C4-2B (cell line): ENCODE results near the gene KDM1A.

Source experiments
- CTCF ChIP-seq: fragments of 450-650 bp; conservative IDR thresholded peaks from 2 replicates; pipeline ENCODE4 v1.5.1; 2017; ENCODE audit warnings: mild to moderate bottlenecking
- ZFX ChIP-seq: fragments of 450-650 bp; IDR thresholded peaks from 2 replicates; pipeline ENCODE4 v1.6.1; 2017

- TF ChIP-seq CTCF (no peak), ZFX (no peak)
Observed at GRCh38 chr1:23050201-23050600, 30.9 kb downstream of the KDM1A start.
